22Rv1 (cell line): ENCODE data around the gene XCR1.

Source experiments
- ZFX ChIP-seq: fragments of 450-650 bp; IDR thresholded peaks from 2 replicates; pipeline ENCODE4 v1.6.1; 2017; ENCODE audit warnings: antibody characterized with exemption, borderline replicate concordance
- TF ChIP-seq, protein P1 (sequence below): fragments of 450-650 bp; IDR thresholded peaks from 2 replicates; pipeline ENCODE4 v1.5.1; 2017; ENCODE audit warnings: mild to moderate bottlenecking

DNA sequence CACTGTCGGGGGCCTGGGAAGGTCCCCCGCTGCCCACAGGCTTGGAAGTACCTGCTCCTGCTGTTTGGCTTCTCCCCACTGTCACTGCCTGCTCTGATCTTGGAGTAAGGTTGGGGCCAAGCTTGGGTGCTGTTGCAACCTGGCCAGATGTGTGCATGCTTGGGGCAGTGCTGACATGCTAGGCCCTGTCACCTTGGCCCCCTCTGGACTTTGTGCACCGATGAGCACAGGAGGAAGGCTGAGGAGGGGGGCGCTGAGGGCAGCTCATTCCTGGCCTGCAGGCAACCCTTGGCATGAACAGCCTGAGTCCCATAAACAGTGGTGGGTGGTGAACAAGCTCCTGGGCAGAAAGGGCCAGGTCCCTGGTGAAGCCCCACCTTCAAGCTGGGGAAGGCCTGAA lies 4.0 kb upstream of the XCR1 start:
- TF ChIP-seq, protein P1, sequence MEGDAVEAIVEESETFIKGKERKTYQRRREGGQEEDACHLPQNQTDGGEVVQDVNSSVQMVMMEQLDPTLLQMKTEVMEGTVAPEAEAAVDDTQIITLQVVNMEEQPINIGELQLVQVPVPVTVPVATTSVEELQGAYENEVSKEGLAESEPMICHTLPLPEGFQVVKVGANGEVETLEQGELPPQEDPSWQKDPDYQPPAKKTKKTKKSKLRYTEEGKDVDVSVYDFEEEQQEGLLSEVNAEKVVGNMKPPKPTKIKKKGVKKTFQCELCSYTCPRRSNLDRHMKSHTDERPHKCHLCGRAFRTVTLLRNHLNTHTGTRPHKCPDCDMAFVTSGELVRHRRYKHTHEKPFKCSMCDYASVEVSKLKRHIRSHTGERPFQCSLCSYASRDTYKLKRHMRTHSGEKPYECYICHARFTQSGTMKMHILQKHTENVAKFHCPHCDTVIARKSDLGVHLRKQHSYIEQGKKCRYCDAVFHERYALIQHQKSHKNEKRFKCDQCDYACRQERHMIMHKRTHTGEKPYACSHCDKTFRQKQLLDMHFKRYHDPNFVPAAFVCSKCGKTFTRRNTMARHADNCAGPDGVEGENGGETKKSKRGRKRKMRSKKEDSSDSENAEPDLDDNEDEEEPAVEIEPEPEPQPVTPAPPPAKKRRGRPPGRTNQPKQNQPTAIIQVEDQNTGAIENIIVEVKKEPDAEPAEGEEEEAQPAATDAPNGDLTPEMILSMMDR = no peak
- no peak for TF ChIP-seq ZFX
